GM18502 (cell line): ENCODE results near the gene ALS2.
"Not testable (repeated sequence)": the region's sequence is repeated elsewhere in the genome, so short reads cannot be mapped to it uniquely, and the experiment has no call there.

Experiments
- ATAC-seq: cut with Tn5 transposase; IDR thresholded peaks from one replicate; pipeline ENCODE4 v1.9.1; 2021; ENCODE audit warnings: mild to moderate bottlenecking; ENCODE audit not compliant: unreplicated experiment, poor library complexity

The ALS2 gene

DNA sequence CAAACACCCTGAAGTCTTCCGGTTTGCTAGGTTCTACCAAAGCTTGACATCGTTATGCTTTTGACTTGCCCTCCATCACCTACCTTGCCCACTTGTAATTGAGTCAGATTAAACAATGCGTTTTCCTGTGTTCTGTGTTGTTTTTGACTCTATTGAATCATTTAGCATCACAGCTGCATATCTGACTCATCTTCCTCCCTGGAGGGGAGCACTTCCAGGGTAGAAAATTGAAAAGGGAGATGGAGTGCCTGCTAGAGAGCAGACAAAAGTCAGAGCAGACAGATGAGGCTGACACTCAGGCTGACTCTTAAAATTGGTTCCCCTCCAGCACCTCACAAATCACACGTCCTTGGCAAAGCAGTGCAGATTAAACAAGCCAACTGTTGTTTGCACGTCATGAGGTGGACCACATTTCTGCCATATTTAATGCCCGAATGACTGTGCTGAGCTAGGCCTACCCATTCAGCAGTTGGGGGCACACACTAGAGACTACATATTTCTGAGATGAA is 84.5 kb downstream of the ALS2 start:
- no peak for ATAC-seq

- no peak for ATAC-seq
Observed at GRCh38 chr2:201685156-201685555, 95.6 kb downstream of the ALS2 start.

GRCh38 chr2:201680743-201681142 is 100.0 kb downstream of the ALS2 start:
- no peak for ATAC-seq

- no peak for ATAC-seq
Observed at GRCh38 chr2:201678401-201678800, 102.3 kb downstream of the ALS2 start.

DNA sequence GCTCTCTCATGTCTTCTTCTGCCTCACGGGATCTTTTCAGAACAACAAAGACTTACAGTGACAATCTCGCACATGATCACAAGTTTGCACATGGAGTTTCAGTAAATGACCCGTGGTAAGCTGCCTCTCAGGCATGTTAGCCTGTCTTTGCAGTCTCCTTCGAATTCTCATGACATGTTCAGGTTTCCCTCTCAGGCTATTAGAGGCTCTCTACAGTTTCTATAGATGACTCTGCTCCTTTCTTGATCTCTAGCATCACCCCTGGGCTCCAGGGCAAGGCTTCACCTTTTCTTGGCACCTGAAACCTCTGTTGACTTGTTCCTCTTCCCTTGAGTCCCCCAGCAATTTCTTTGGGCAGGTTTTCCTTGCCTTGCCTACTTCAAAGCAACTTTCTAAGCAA is 105.3 kb downstream of the ALS2 start:
- ATAC-seq = no peak

DNA sequence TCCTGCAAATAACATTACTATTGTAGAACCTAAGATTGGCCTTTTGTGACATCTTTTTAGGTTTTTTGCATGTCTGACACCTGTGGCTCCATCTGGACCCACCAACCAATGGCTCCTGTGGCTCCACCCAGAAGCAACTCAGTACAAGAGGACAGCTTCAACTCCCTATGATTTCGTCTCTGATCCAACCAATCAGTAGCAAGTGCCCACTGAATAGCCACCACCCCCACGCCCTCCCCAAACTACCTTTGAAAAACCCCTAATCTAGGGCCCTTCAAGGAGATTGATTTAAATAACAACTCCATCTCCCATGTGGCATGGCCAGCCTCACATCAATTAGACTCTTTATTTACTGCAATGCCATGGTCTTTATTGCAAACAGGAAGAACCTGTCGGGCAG is 105.9 kb downstream of the ALS2 start:
- no peak for ATAC-seq

DNA sequence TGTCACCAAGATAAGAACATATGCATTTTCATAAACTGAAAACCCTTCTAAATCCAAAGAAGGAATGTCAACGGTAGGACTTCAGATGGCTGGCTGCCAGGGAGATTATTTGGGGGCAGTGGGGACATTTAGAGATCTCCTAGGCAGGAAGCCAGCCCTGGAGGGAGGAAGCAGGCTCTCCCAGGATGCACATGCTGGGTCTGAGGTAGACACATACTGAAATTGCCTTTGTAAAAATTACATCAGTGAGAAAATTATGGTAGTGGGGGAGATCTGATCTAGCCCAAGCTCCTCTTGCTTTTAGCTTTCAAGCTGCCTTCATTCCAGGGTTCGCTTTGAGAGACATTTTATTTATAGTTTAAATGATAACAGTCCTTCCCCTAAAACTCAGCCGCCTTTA is 106.4 kb downstream of the ALS2 start:
- ATAC-seq = no peak

DNA sequence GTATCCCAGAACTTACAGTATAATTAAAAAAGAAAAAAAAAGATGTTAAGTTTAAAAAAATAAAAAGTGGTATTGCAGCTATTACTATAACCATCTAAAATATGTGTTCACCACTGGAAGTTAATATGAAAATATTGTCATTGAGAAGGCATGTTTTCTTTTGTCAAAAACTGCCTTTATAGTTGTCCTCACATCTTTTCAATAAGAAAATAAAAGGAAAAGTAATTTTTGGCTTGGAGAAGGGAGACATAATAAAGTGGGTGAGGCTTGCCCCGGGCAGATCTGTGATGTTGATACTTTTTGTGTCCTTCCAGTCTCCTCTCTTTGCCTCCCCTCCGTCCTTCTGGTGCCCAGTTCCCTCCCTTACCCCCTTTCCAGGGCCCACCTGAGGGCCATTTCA is 107.2 kb downstream of the ALS2 start:
- ATAC-seq = no peak

- not testable (repeated sequence) for ATAC-seq
Observed at GRCh38 chr2:201671205-201671604, 109.5 kb downstream of the ALS2 start.

- no peak for ATAC-seq
Observed at GRCh38 chr2:201669865-201670264, 110.9 kb downstream of the ALS2 start.

GRCh38 chr2:201668402-201668910 is 112.3 kb downstream of the ALS2 start:
- no peak for ATAC-seq

GRCh38 chr2:201664334-201664733 is 116.4 kb downstream of the ALS2 start:
- no peak for ATAC-seq

GRCh38 chr2:201661366-201661765 is 119.4 kb downstream of the ALS2 start:
- ATAC-seq = no peak

GRCh38 chr2:201660293-201660895 is 120.3 kb downstream of the ALS2 start:
- no peak for ATAC-seq

DNA sequence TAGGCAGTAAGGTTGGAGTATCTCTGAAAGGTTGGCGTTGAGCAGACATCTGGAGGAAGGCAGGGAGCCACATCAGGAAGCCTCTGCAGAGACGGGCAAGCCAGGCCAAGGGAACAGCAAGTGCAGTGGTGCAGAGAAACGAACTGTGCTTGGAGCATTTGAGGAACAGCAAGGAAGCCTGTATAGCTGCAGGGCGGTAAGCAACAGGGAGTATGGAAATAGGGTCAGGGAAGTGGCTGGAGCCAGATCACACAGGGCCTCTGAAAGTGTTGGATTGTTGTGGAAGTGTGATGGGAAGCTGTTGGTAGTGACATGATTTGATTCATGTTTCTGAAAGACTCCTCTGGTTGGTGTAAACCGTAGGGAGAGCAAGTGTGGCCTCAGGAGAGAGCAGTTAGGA is 124.0 kb downstream of the ALS2 start:
- ATAC-seq = no peak

DNA sequence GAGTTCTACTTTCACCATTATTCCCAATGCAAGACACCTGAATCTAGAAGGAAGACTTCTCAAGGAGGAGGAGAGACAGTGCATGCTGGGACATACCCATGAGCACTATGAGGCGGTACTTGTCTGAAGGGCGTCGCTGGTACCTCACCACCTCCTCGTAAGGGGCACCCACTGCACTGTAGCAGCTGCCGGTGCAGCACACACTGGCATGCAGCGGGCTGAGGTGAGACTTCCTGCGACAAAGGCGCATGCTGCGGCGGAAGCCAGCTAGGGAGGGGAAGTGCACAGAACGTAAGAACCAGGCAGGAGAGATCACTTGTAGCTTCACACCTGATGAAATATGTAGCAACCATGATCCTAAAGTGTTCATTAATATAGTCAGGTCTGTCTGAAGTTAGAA is 124.6 kb downstream of the ALS2 start:
- no peak for ATAC-seq

GRCh38 chr2:201654616-201655384 is 125.9 kb downstream of the ALS2 start:
- ATAC-seq = no peak

DNA sequence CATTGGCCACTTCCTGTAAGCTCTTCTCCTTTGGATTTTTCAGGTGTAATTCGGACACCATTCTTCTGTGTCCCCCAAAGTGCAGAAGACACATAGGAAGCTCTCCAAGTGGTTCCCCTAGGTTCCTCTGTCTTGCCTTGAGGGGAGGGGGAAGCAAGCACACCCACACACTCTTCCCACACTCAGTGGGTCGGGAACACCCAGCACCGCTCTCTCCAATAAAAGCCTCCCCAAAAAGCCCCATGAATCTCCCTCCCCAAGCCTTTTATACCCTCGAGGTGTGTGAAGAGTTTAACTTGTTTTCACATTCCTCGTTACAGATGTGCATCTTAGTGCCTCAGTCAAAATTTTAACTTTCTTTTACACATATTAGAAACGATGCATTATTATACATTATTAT is 127.5 kb downstream of the ALS2 start:
- no peak for ATAC-seq
